ENCODE data around the gene USP5. TPM values are rescaled to one million over a fixed set of nuclear protein-coding genes. Genes with fewer than 3 reads are reported as not detected.
"Not testable (repeated sequence)": the region's sequence is repeated elsewhere in the genome, so short reads cannot be mapped to it uniquely, and the experiment has no call there.

Gene USP5
- total RNA-seq, 1 experiment from 2014 or later, result 158 TPM

- TF ChIP-seq ZNF425 (CRISPR knock-in tag; conservative IDR thresholded peaks at IDR 0.05) (no peak), MYBL2 (CRISPR knock-in tag; IDR thresholded peaks at IDR 0.05) (no peak)
These were observed 21.4 kb downstream of the USP5 start, which contains the start of gene SPSB2 (continued) for GRCh38 chr12:6873094-6874014.

GRCh38 chr12:6874015-6874368 lies 22.0 kb downstream of the USP5 start:
- POLR2A ChIA-PET, result interaction anchor here (0.9 to 2.6 kb wide), 4 partner anchors 10 to 90 kb away, joined by 3 to 31 read pairs (median 10); partner anchors contain the start of genes CDCA3 and USP5
- Mint-ChIP-seq H3K4me1 (peaks cover 37% of the 10 kb centered on the region), H3K36me3 (peaks cover 35% of the 10 kb centered on the region), H3K4me3 (peak overlapping the region; percentile 89), H3K27ac (peak overlapping the region; percentile 86)
- not testable (repeated sequence) for H3K27me3 Mint-ChIP-seq (ENCODE audit: low read depth); DNase-seq (ENCODE audit: low spot score); H3K9me3 Mint-ChIP-seq; ATAC-seq
- CTCF ChIA-PET, result interaction anchor here (0.6 to 8.5 kb wide), 8 partner anchors 21 to 577 kb away, joined by 3 to 181 read pairs (median 46); partner anchors contain the start of genes C12orf57, CDCA3, COPS7A and ENO2

GRCh38 chr12:6879824-6880223 lies 27.9 kb downstream of the USP5 start:
- H3K4me3 Mint-ChIP-seq; H3K27ac Mint-ChIP-seq; ATAC-seq; DNase-seq (ENCODE audit: low spot score); H3K27me3 Mint-ChIP-seq (ENCODE audit: low read depth); POLR2A ChIA-PET; H3K9me3 Mint-ChIP-seq; H3K4me1 Mint-ChIP-seq: not testable (repeated sequence)
- peaks cover 13% of the 10 kb centered on the region for H3K36me3 Mint-ChIP-seq
- CTCF ChIA-PET, result interaction anchor here (0.7 kb wide), 1 partner anchor 228 kb away, joined by 3 read pairs; no protein-coding TSS in a partner anchor

- DNase-seq (ENCODE audit: low spot score), result no peak
- TF ChIP-seq TP53 (CRISPR knock-in tag; IDR thresholded peaks at IDR 0.05), result no peak
- TF ChIP-seq ZNF423 (CRISPR knock-in tag; IDR thresholded peaks at IDR 0.05), result no peak
- TF ChIP-seq KAT7 (CRISPR knock-in tag; IDR thresholded peaks at IDR 0.05; ENCODE audit: borderline replicate concordance), result no peak
- TF ChIP-seq SOX15 (CRISPR knock-in tag; IDR thresholded peaks at IDR 0.05), result no peak
- TF ChIP-seq ATF3 (CRISPR knock-in tag; conservative IDR thresholded peaks at IDR 0.05), result no peak
- no peak for TF ChIP-seq HMGXB4 (CRISPR knock-in tag; IDR thresholded peaks at IDR 0.05)
- TF ChIP-seq ZNF671 (CRISPR knock-in tag; IDR thresholded peaks at IDR 0.05), result no peak
- TF ChIP-seq RORB (CRISPR knock-in tag; IDR thresholded peaks at IDR 0.05), result no peak
- no peak for TF ChIP-seq ATF6 (CRISPR knock-in tag; IDR thresholded peaks at IDR 0.05)
- no peak for TF ChIP-seq EMX1 (CRISPR knock-in tag; IDR thresholded peaks at IDR 0.05)
- TF ChIP-seq AR (CRISPR knock-in tag; IDR thresholded peaks at IDR 0.05), result no peak
- no peak for TF ChIP-seq FOXK1 (CRISPR knock-in tag; IDR thresholded peaks at IDR 0.05)
- TF ChIP-seq CREB1 (CRISPR knock-in tag; IDR thresholded peaks at IDR 0.05), result no peak
- no peak for TF ChIP-seq PRRX2 (CRISPR knock-in tag; IDR thresholded peaks at IDR 0.05)
- H3K9me3 Mint-ChIP-seq, result no peaks in the 10 kb centered on the region
- peaks cover 7% of the 10 kb centered on the region; the same call in 1 of the 2 replicates for H3K36me3 Mint-ChIP-seq
- no peak overlapping the region for H3K4me3 Mint-ChIP-seq
- peaks cover 31% of the 10 kb centered on the region for H3K4me1 Mint-ChIP-seq
- ATAC-seq, result no peak
- ChIA-PET POLR2A (no interaction called here), CTCF (interaction anchor here (1.7 to 3.7 kb wide), 3 partner anchors 8 to 14 kb away, joined by 5 to 17 read pairs (median 8); partner anchors contain the start of gene SPSB2)
- no peak overlapping the region for H3K27ac Mint-ChIP-seq
- H3K27me3 Mint-ChIP-seq (ENCODE audit: low read depth), result no peaks in the 10 kb centered on the region
These were observed 31.3 kb downstream of the USP5 start for GRCh38 chr12:6883252-6883651.

Data from WTC11 (cell line).